HEK293 (cell line): ENCODE results near the gene GARIN5A.

Experiments
- HOXA7 ChIP-seq: sonication (generic); formaldehyde crosslinking; IDR thresholded peaks from 2 replicates; pipeline ENCODE4 v1.8.1; 2022; ENCODE audit warnings: missing genetic modification reagents, borderline replicate concordance
- IKZF3 ChIP-seq: fragments of 450-650 bp; IDR thresholded peaks from 2 replicates; pipeline ENCODE4 v1.5.0; 2018; ENCODE audit warnings: missing biosample characterization, mild to moderate bottlenecking, missing genetic modification characterization, moderate library complexity
- KLF8 ChIP-seq: fragments of 450-650 bp; formaldehyde crosslinking; IDR thresholded peaks from 2 replicates; pipeline ENCODE4 v1.5.1; 2016; ENCODE audit warnings: missing biosample characterization, missing genetic modification characterization
- MEIS1 ChIP-seq: sonication (generic); formaldehyde crosslinking; IDR thresholded peaks from 2 replicates; pipeline ENCODE4 v1.8.1; 2022; ENCODE audit warnings: missing genetic modification reagents, mild to moderate bottlenecking, borderline replicate concordance
- OVOL3 ChIP-seq: fragments of 450-650 bp; formaldehyde crosslinking; IDR thresholded peaks from 2 replicates; pipeline ENCODE4 v1.5.1; 2016; ENCODE audit warnings: missing biosample characterization, missing genetic modification characterization
- SP2 ChIP-seq: fragments of 450-650 bp; formaldehyde crosslinking; IDR thresholded peaks from 2 replicates; pipeline ENCODE4 v1.5.1; 2016; ENCODE audit warnings: missing biosample characterization, missing genetic modification characterization
- SP3 ChIP-seq: fragments of 450-650 bp; formaldehyde crosslinking; IDR thresholded peaks from 2 replicates; pipeline ENCODE4 v1.5.1; 2016; ENCODE audit warnings: missing biosample characterization, missing genetic modification characterization
- TSHZ1 ChIP-seq: fragments of 450-650 bp; formaldehyde crosslinking; IDR thresholded peaks from 2 replicates; pipeline ENCODE4 v1.5.1; 2016; ENCODE audit warnings: missing biosample characterization, missing genetic modification characterization, borderline replicate concordance
- YY2 ChIP-seq: fragments of 450-650 bp; formaldehyde crosslinking; IDR thresholded peaks from 2 replicates; pipeline ENCODE4 v1.5.1; 2016; ENCODE audit warnings: missing biosample characterization, missing genetic modification characterization
- ZBTB20 ChIP-seq: fragments of 450-650 bp; formaldehyde crosslinking; IDR thresholded peaks from 2 replicates; pipeline ENCODE4 v1.5.1; 2016; ENCODE audit warnings: missing biosample characterization, missing genetic modification characterization
- ZBTB7A ChIP-seq: fragments of 450-650 bp; formaldehyde crosslinking; IDR thresholded peaks from 2 replicates; pipeline ENCODE4 v1.5.1; 2016; ENCODE audit warnings: low read depth, missing biosample characterization, missing genetic modification characterization
- ZFHX2 ChIP-seq: fragments of 450-650 bp; formaldehyde crosslinking; conservative IDR thresholded peaks from 2 replicates; pipeline ENCODE4 v1.5.1; 2016; ENCODE audit warnings: missing biosample characterization, missing genetic modification characterization
- ZFP37 ChIP-seq: fragments of 450-650 bp; formaldehyde crosslinking; IDR thresholded peaks from 2 replicates; pipeline ENCODE4 v1.5.1; 2016; ENCODE audit warnings: missing biosample characterization, missing genetic modification characterization
- ZNF155 ChIP-seq: fragments of 450-650 bp; formaldehyde crosslinking; IDR thresholded peaks from 2 replicates; pipeline ENCODE4 v1.5.1; 2016; ENCODE audit warnings: missing biosample characterization, missing genetic modification characterization
- ZNF174 ChIP-seq: fragments of 450-650 bp; formaldehyde crosslinking; IDR thresholded peaks from 2 replicates; pipeline ENCODE4 v1.5.0; 2017; ENCODE audit warnings: missing biosample characterization, mild to moderate bottlenecking, missing genetic modification characterization
- ZNF23 ChIP-seq: fragments of 450-650 bp; formaldehyde crosslinking; IDR thresholded peaks from 2 replicates; pipeline ENCODE4 v1.5.1; 2016; ENCODE audit warnings: missing biosample characterization, missing genetic modification characterization, borderline replicate concordance
- ZNF311 ChIP-seq: fragments of 450-650 bp; formaldehyde crosslinking; IDR thresholded peaks from 2 replicates; pipeline ENCODE4 v1.5.1; 2017; ENCODE audit warnings: missing biosample characterization, missing genetic modification characterization, borderline replicate concordance
- ZNF341 ChIP-seq: fragments of 450-650 bp; formaldehyde crosslinking; IDR thresholded peaks from 2 replicates; pipeline ENCODE4; 2016; ENCODE audit warnings: low read depth, missing biosample characterization, missing genetic modification characterization
- ZNF398 ChIP-seq: fragments of 450-650 bp; formaldehyde crosslinking; IDR thresholded peaks from 2 replicates; pipeline ENCODE4 v1.5.1; 2017; ENCODE audit warnings: missing biosample characterization, missing genetic modification characterization
- ZNF521 ChIP-seq: fragments of 450-650 bp; formaldehyde crosslinking; IDR thresholded peaks from 2 replicates; pipeline ENCODE4 v1.5.1; 2017; ENCODE audit warnings: missing biosample characterization, mild to moderate bottlenecking, missing genetic modification characterization
- ZNF529 ChIP-seq: fragments of 450-650 bp; formaldehyde crosslinking; IDR thresholded peaks from 2 replicates; pipeline ENCODE4 v1.5.1; 2017; ENCODE audit warnings: missing genetic modification characterization, missing biosample characterization; ENCODE audit not compliant: insufficient replicate concordance
- ZNF555 ChIP-seq: fragments of 450-650 bp; formaldehyde crosslinking; conservative IDR thresholded peaks from 2 replicates; pipeline ENCODE4 v1.5.1; 2017; ENCODE audit warnings: missing biosample characterization, mild to moderate bottlenecking, missing genetic modification characterization, inconsistent platforms
- ZNF571 ChIP-seq: fragments of 450-650 bp; formaldehyde crosslinking; IDR thresholded peaks from 2 replicates; pipeline ENCODE4 v1.5.0; 2017; ENCODE audit warnings: missing biosample characterization, missing genetic modification characterization
- ZNF639 ChIP-seq: fragments of 450-650 bp; formaldehyde crosslinking; IDR thresholded peaks from 2 replicates; pipeline ENCODE4 v1.5.1; 2016; ENCODE audit warnings: missing biosample characterization, missing genetic modification characterization
- ZNF664 ChIP-seq: fragments of 450-650 bp; formaldehyde crosslinking; IDR thresholded peaks from 2 replicates; pipeline ENCODE4 v1.5.1; 2016; ENCODE audit warnings: missing biosample characterization, missing genetic modification characterization
- ZNF677 ChIP-seq: fragments of 450-650 bp; IDR thresholded peaks from 2 replicates; pipeline ENCODE4 v1.5.0; 2018; ENCODE audit warnings: missing biosample characterization, mild to moderate bottlenecking, missing genetic modification characterization, moderate library complexity
- ZNF768 ChIP-seq: fragments of 450-650 bp; formaldehyde crosslinking; IDR thresholded peaks from 2 replicates; pipeline ENCODE4 v1.5.1; 2018; ENCODE audit warnings: missing biosample characterization, mild to moderate bottlenecking, missing genetic modification characterization
- ZNF776 ChIP-seq: fragments of 450-650 bp; formaldehyde crosslinking; IDR thresholded peaks from 2 replicates; pipeline ENCODE4 v1.5.0; 2017; ENCODE audit warnings: missing biosample characterization, missing genetic modification characterization, borderline replicate concordance
- ZNF785 ChIP-seq: fragments of 450-650 bp; formaldehyde crosslinking; IDR thresholded peaks from 2 replicates; pipeline ENCODE4 v1.5.1; 2016; ENCODE audit warnings: missing biosample characterization, missing genetic modification characterization

The GARIN5A gene

GRCh38 chr19:50511069-50511822 is 34.6 kb upstream of the GARIN5A start, which contains the start of gene JOSD2 (continued):
- TF ChIP-seq ZBTB20 (peak; percentile 91), ZNF776 (tag by site-specific recombination) (no peak), ZNF529 (tag by site-specific recombination) (no peak), ZNF677 (tag by site-specific recombination) (no peak), ZNF521 (tag by site-specific recombination) (no peak), ZNF571 (tag by site-specific recombination) (no peak), TSHZ1 (tag by site-specific recombination) (no peak), ZNF23 (tag by site-specific recombination) (no peak), HOXA7 (CRISPR knock-in tag) (no peak), SP2 (tag by site-specific recombination) (peak; percentile 82), ZBTB7A (tag by site-specific recombination) (peak; percentile 79; the same call in 1 of the 2 replicates), ZNF768 (tag by site-specific recombination) (peak; percentile 95; the same call in 1 of the 2 replicates), ZNF155 (no peak), ZNF398 (tag by site-specific recombination) (peak; percentile 96), MEIS1 (CRISPR knock-in tag) (no peak), ZFHX2 (tag by site-specific recombination) (peak; percentile 83), OVOL3 (tag by site-specific recombination) (peak; percentile 48; the same call in 1 of the 2 replicates), ZNF341 (peak; percentile 24; the same call in 1 of the 2 replicates), YY2 (tag by site-specific recombination) (0 out of 2 replicates have a peak, but pooled peaks have one; percentile 73), ZNF311 (tag by site-specific recombination) (no peak), SP3 (peak; percentile 93), ZNF785 (no peak), ZNF639 (tag by site-specific recombination) (peak; percentile 80), ZNF664 (tag by site-specific recombination) (no peak), KLF8 (tag by site-specific recombination) (peak; percentile 87), ZNF555 (no peak), ZNF174 (tag by site-specific recombination) (no peak), IKZF3 (tag by site-specific recombination) (0 out of 2 replicates have a peak, but pooled peaks have one; percentile 31), ZFP37 (tag by site-specific recombination) (peak; percentile 69; the same call in 1 of the 2 replicates)
